Measurements from ENCODE around the gene TAF1B.

TAF1B gene

GRCh38 chr2:9941996-9942390 is 98.7 kb downstream of the TAF1B start:
- no peak for TF ChIP-seq POLR2A (IDR thresholded peaks at IDR 0.05; ENCODE audit: low read depth, low read length)
- DNase-seq (ENCODE audit: insufficient read length, low spot score) (no peak), FAIRE-seq (no peak)

- no peak for TF ChIP-seq POLR2A (IDR thresholded peaks at IDR 0.05; ENCODE audit: low read depth, low read length)
- DNase-seq (ENCODE audit: insufficient read length, low spot score) (no peak), FAIRE-seq (no peak)
These were observed 101.1 kb downstream of the TAF1B start for GRCh38 chr2:9944330-9944758.

- no peak for TF ChIP-seq POLR2A (IDR thresholded peaks at IDR 0.05; ENCODE audit: low read depth, low read length)
- DNase-seq (ENCODE audit: insufficient read length, low spot score) (no peak), FAIRE-seq (no peak)
These were observed 102.3 kb downstream of the TAF1B start for GRCh38 chr2:9945596-9945995.

- FAIRE-seq (no peak), DNase-seq (ENCODE audit: insufficient read length, low spot score) (no peak)
- no peak for TF ChIP-seq POLR2A (IDR thresholded peaks at IDR 0.05; ENCODE audit: low read depth, low read length)
These were observed 102.8 kb downstream of the TAF1B start for GRCh38 chr2:9946076-9946475.

- no peak for TF ChIP-seq POLR2A (IDR thresholded peaks at IDR 0.05; ENCODE audit: low read depth, low read length)
These were observed 103.5 kb downstream of the TAF1B start for GRCh38 chr2:9946818-9947217.

GRCh38 chr2:9948721-9949120 is 105.4 kb downstream of the TAF1B start:
- FAIRE-seq (no peak), DNase-seq (ENCODE audit: insufficient read length, low spot score) (no peak)
- TF ChIP-seq POLR2A (IDR thresholded peaks at IDR 0.05; ENCODE audit: low read depth, low read length) = no peak

More at GRCh38 chr2:9946818-9947217, 103.5 kb downstream of the TAF1B start:
- FAIRE-seq (no peak), DNase-seq (ENCODE audit: insufficient read length, low spot score) (no peak)

GRCh38 chr2:9949239-9949991 is 106.1 kb downstream of the TAF1B start:
- no peak for TF ChIP-seq POLR2A (IDR thresholded peaks at IDR 0.05; ENCODE audit: low read depth, low read length)
- no peak for FAIRE-seq
- DNase-seq (ENCODE audit: insufficient read length, low spot score) = no peak

- no peak for TF ChIP-seq POLR2A (IDR thresholded peaks at IDR 0.05; ENCODE audit: low read depth, low read length)
- no peak for FAIRE-seq
- no peak for DNase-seq (ENCODE audit: insufficient read length, low spot score)
These were observed 106.8 kb downstream of the TAF1B start for GRCh38 chr2:9949992-9950520.

- no peak for TF ChIP-seq POLR2A (IDR thresholded peaks at IDR 0.05; ENCODE audit: low read depth, low read length)
These were observed 107.4 kb downstream of the TAF1B start for GRCh38 chr2:9950521-9951271.

GRCh38 chr2:9951272-9951521 is 107.9 kb downstream of the TAF1B start:
- no peak for TF ChIP-seq POLR2A (IDR thresholded peaks at IDR 0.05; ENCODE audit: low read depth, low read length)
- FAIRE-seq = no peak
- DNase-seq (ENCODE audit: insufficient read length, low spot score) = no peak

More at GRCh38 chr2:9950521-9951271, 107.4 kb downstream of the TAF1B start:
- FAIRE-seq (no peak), DNase-seq (ENCODE audit: insufficient read length, low spot score) (no peak)

GRCh38 chr2:9951522-9952285 is 108.4 kb downstream of the TAF1B start, which contains the start of gene GRHL1:
GRHL1 (plus strand) TSS chr2:9951693; CDS start chr2:9951834, 141 bp downstream.
- FAIRE-seq (no peak), DNase-seq (ENCODE audit: insufficient read length, low spot score) (peak; percentile 98)
- no peak for TF ChIP-seq POLR2A (IDR thresholded peaks at IDR 0.05; ENCODE audit: low read depth, low read length)

GRCh38 chr2:9952286-9952737 is 109.0 kb downstream of the TAF1B start:
- no peak for FAIRE-seq

GRCh38 chr2:9952856-9953503 is 109.7 kb downstream of the TAF1B start:
- TF ChIP-seq POLR2A (IDR thresholded peaks at IDR 0.05; ENCODE audit: low read depth, low read length) = no peak
- no peak for FAIRE-seq
- DNase-seq (ENCODE audit: insufficient read length, low spot score) = no peak

More at GRCh38 chr2:9952286-9952737, 109.0 kb downstream of the TAF1B start:
- TF ChIP-seq POLR2A (IDR thresholded peaks at IDR 0.05; ENCODE audit: low read depth, low read length) = no peak
- DNase-seq (ENCODE audit: insufficient read length, low spot score) = no peak

Measured in H54 (cell line).